HG02943 (cell line): ENCODE data around the gene DAPK1.

Experiments
- ATAC-seq: cut with Tn5 transposase; IDR thresholded peaks from one replicate; pipeline ENCODE4 v1.9.1; 2021; ENCODE audit warnings: mild to moderate bottlenecking, low read depth, moderate library complexity; ENCODE audit not compliant: unreplicated experiment

Gene DAPK1

DNA sequence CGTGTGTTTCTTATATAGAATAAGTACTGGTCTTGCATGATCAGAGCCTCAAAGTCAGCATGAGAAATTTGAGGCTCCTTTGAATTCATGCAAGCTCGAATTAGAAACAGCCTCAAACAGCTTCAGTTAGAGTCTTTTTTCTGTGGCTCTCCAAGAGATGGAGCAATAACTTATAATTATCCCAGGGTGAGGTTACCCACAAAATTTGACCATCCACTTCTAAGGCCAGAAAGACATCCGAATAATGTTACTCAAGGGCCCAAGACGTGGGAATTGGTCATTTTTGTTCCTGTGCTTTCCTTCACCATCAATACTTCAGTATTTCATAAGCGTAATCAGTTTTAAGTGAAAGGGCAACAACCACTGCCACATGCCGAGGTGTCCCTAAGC is 89.7 kb downstream of the DAPK1 start:
- no peak for ATAC-seq

DNA sequence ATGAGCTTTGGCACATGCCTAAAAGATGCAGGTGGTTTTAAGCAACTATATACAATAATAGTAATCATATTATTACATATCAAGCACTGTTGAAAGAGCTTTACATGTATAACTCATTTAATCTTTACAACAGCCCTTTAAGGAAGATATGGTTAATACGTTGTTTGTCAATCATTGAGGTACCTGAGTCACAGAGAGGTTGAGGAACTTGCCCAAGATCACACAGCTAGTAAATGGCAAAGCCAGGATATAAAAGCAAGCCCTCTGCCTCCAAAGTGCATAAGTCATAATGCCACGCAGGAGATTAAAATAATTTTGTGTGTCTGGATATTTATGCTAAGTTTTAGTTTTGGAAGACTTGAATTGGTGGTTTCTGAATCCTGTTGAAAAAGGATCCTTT is 90.2 kb downstream of the DAPK1 start:
- ATAC-seq, result no peak

DNA sequence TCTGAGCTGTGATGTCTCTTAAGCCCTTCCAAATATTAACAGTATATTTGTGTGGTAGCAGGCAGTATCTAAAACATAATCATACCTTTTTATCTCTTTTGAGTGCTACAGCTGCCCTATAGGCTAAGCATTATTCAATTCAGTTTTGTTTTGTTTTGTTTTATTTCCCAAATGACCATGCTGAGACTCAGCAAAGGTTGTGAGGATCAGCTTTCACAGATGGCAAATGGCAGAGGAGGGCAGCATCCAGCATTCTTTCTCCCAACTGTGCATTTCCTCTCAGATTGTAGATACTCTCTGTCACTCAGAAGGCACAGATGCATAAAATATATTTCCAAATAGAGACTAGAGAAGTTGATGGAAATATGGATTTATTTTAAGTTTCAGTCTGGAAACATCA is 90.7 kb downstream of the DAPK1 start:
- no peak for ATAC-seq

- ATAC-seq, result no peak
These were observed 93.3 kb downstream of the DAPK1 start for GRCh38 chr9:87590996-87591395.

GRCh38 chr9:87592554-87593358 is 95.1 kb downstream of the DAPK1 start:
- ATAC-seq, result no peak

DNA sequence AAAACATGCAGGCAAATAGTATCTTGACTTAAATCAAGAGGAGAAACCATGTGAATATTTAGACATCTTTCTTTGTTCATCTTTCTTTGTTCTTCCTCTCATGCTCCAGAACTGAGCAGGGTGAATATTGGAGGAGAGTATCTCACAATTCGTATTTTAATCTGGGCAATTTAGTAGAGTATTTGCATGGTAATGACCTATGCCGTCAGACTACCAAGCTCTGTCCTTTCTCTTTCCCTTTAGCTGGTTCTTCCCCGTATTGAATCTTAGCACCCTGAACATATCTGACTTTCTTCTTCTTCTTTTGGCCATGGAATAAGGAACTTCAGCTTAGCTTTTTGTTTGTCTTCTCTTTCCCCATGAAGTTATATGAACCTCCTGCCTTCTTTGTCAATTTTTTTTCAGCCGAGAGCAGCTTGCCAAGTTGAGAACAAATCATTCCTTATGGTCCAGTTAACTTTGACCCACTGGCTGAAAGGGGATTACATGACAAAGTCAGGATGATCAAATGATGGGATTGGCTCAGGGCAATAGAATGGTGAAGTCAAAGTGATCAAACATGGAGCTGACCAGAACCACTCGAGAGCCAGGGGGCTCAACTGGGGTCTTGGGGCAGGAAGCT is 95.8 kb downstream of the DAPK1 start:
- ATAC-seq, result no peak

- ATAC-seq, result no peak
These were observed 96.5 kb downstream of the DAPK1 start for GRCh38 chr9:87594194-87594593.

DNA sequence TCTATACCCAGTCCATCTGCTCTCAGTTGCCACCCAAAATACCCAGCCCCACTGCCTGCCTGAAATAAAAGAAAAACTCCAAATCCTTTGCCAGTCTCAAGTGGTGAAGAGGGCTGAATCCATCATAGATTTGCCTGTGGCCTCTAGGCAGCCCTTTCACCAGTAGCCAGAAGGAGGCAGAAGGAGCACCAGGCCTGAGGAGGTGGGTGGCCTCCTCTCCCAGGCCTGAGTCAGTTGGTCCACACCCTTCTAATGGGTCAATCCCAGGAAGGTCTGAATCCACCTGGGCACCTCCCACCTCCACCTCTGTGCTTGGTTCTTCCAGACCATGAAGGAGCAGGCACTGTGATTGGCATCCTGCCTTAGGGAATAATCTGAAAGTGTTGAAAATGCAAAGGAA is 97.0 kb downstream of the DAPK1 start:
- ATAC-seq, result no peak

- ATAC-seq, result no peak
These were observed 97.9 kb downstream of the DAPK1 start for GRCh38 chr9:87595610-87596009.

DNA sequence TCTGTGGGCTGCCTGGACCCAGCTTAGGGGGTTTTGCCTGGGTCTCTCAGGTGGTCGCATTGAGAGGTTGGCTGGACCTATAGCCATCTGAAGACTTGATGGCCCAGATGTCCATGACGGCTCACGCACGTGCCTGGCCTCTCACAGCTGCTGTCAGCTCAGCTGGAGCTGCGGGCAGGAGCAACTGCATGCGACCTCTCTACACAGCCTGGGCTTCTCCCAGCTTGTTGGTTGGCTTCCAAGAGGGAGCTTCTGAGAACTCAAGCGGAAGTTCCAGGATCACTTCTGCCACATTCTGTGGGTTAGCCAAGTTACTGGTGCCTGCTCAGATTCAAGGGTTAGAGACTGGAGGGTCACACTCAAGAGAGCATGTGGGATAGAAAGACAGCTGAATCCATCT is 99.2 kb downstream of the DAPK1 start:
- ATAC-seq, result no peak

- no peak for ATAC-seq
These were observed 100.2 kb downstream of the DAPK1 start for GRCh38 chr9:87597710-87598443.

DNA sequence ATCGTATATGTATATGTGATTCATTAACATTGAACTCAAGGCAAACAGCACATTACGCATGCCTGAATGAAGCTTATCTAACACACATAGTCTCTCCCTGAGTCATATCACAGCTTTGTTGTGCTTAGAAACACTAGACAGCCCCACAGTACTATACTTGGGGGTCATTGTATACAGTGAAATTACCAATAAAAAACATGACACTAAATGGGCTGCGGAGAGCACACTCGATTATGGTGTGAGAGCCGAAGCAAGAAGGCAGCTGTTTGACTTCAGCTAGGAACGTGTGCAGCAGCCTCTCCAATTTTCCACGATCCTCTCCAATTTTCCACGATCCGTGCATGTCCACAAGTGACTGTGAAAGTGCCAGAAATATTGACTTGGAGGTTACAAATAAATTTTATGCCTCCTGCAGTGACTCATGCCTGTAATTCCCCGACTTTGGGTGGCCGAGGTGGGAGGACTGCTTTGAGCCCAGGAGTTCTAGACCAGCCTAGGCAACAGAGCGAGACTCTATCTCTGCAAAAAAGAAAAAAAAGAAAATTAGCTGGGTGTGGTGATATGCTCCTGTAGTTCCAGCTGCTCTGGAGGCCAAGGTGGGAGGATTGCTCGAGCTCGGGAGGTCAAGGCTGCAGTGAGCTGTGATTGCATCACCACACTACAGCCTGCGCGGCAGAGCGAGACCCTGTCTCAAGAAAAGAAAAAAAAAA is 102.4 kb downstream of the DAPK1 start:
- ATAC-seq, result no peak

- no peak for ATAC-seq
These were observed 103.5 kb downstream of the DAPK1 start for GRCh38 chr9:87601176-87601575.

DNA sequence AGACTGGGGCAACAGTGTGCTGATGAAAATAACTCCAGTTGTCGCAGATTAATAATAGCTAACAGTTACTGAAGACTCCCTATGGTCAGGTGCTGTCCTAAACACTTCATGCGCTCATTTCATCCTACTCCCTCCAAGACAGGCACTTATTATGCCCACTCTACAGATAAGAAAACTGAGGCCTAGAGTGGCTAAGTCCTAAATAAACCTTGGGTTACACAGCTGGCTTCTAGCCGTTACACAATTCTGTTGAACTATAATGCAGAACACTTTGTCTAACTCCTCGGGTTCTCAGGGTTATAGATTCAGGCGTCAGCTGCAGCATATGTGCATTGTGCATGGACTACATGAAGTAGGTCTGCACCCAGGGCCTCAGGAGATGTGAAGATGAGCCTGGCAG is 103.9 kb downstream of the DAPK1 start:
- no peak for ATAC-seq

DNA sequence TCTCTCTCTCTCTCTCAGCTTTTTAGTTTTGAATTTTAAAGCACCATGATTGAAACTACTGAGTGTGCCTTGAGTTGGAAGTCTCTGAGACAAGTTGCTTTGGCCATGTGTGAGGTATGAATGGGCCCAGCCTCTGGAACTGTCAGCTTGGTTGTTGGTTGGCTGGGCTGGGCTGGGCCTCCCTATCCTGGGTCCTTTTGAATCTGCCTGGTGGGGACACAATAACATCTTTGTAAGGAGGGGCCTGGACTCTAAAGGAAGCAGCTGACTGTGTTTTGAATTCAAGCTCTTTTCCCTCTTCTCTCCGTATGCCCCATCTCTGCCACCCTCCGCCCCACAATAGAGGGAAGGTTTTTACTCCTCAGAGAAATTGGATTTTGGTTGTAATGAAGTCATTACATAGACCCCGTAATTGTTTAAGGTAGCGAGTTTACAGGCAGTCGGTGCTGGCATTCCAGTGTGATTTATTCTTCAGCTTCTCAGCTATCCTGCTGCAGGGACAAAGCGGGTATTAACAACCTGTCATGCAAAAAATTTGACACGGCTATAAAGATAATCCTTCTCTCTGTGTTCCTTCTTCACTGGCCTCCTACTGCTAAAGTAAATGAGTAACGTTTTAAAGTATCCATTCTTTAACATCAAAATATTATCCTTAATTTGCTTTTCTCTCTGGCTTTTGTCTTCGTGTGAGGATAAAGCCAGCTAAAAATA is 105.4 kb downstream of the DAPK1 start:
- no peak for ATAC-seq

- no peak for ATAC-seq
These were observed 106.3 kb downstream of the DAPK1 start for GRCh38 chr9:87603854-87604490.

GRCh38 chr9:87604886-87605588 is 107.4 kb downstream of the DAPK1 start:
- ATAC-seq, result no peak

- no peak for ATAC-seq
These were observed 108.0 kb downstream of the DAPK1 start for GRCh38 chr9:87605676-87606075.

DNA sequence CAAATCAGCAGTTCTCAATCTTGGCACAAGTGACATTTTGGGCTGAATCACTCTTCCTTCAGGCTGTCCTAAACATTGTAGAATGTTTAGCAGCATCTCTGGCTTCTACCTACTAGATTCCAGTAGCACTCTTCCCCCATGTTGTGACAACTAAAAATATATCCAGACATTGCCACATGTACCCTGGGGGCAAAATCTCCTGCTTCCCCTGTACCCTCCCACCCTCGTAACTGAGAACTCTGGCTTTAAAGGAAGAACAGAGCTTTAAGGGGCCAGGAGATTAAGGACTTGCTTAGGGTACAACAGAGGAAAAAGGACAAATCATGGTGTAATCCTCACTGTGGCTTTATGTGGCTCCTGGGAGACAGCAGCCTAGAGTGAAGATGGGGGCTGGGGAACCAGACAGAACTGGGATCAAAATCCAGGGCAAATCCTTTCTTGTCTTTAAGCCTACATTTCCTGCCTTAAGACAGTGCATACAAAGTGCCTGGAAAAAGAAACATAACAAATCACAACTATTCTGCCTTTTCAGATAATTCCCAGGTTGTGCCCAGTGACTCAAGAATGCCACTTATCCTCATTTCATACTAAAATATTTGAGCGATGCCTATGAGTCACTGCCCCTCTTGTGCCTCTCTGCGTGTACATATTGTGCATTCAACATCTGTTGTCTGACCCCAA is 109.3 kb downstream of the DAPK1 start:
- ATAC-seq, result no peak
